ENCODE data around the gene CFD.
"Not testable (repeated sequence)": the region's sequence is repeated elsewhere in the genome, so short reads cannot be mapped to it uniquely, and the experiment has no call there.

CFD gene

DNA sequence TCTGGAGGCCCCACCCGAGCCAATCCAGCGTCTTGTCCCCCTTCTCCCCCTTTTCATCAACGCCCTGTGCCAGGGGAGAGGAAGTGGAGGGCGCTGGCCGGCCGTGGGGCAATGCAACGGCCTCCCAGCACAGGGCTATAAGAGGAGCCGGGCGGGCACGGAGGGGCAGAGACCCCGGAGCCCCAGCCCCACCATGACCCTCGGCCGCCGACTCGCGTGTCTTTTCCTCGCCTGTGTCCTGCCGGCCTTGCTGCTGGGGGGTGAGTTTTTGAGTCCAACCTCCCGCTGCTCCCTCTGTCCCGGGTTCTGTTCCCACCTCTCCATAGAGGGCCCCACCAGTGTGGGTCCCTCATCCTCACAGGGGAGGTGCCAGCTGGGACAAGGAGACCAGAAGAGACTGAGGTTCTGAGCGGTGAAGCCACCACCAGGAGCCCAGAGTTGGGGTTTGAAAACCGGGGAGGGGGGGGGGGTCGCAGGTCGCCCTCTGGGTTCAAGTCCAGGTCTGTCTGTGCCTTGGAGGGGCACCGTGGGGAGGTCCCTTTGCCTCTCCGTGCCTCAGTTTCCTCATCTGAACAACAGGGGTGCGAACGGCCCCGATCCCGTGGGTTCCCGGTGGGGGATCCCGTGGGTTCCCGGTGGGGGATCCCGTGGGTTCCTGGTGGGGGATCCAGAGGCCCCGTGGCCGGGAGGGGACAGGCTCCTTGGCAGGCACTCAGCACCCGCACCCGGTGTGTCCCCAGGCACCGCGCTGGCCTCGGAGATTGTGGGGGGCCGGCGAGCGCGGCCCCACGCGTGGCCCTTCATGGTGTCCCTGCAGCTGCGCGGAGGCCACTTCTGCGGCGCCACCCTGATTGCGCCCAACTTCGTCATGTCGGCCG lies 7.1 kb upstream of the CFD start, which contains the start of gene ELANE:
TSS of gene ELANE (plus strand) at position 168 of the 878 bp plus-strand sequence. CDS start at position 194, 26 bp downstream.
- no peak within 1 kb of the TSS for H3K4me3 ChIP-seq (ENCODE audit: low read depth, low read length)

DNA sequence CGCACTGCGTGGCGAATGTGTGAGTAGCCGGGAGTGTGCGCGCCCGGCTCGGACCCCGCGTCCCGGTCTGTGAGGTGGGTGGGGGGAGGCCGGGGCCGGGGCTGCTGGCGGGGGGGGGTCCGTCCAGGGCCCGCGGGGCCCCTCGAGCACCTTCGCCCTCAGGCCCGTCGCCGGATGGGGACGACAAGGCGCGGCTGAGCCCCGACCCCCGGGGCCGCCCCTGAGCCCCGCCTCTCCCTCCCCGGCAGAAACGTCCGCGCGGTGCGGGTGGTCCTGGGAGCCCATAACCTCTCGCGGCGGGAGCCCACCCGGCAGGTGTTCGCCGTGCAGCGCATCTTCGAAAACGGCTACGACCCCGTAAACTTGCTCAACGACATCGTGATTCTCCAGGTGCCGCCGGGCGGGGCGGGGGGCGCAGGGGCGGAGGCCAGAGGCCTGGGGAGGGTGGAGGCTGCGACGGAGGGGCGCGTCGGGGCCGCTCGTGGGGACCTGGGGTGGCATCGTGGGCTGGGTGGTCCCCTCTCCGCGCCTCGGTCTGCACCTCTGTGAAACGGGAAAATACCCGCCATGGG lies 6.4 kb upstream of the CFD start:
- no peak overlapping the region for H3K4me3 ChIP-seq (ENCODE audit: low read depth, low read length)

DNA sequence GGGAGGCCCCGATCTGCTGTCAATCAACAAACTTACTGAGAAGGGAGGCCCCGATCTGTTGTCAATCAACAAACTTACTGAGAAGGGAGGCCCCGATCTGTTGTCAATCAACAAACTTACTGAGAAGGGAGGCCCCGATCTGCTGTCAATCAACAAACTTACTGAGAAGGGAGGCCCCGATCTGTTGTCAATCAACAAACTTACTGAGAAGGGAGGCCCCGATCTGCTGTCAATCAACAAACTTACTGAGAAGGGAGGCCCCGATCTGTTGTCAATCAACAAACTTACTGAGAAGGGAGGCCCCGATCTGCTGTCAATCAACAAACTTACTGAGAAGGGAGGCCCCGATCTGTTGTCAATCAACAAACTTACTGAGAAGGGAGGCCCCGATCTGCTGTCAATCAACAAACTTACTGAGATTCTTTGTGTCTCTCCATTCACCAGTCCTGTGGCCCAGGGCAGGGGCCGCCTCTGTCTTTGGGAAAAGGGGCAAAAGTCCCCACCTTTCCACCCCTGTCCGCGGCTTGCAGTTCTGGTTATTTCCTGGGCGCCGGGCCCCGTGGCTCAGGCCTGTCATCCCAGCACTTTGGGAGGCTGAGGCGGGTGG lies 5.7 kb upstream of the CFD start:
- H3K4me3 ChIP-seq (ENCODE audit: low read depth, low read length): not testable (repeated sequence)

DNA sequence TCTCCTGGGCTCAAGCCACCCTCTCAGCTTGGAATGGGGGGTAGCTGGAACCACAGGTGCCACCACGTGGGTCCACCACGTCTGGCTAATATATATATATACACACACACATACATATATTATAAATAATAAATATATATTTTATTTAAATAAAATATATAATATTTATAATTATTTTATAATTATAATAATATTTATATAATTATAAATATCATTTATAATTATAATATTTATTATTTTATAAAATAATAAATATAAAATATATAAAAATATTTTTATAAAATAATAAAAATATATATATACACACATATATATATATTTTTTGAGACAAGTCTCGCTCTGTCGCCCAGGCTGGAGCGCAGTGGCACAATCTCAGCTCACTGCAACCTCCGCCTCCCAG lies 4.9 kb upstream of the CFD start:
- H3K4me3 ChIP-seq (ENCODE audit: low read depth, low read length): no peak overlapping the region

DNA sequence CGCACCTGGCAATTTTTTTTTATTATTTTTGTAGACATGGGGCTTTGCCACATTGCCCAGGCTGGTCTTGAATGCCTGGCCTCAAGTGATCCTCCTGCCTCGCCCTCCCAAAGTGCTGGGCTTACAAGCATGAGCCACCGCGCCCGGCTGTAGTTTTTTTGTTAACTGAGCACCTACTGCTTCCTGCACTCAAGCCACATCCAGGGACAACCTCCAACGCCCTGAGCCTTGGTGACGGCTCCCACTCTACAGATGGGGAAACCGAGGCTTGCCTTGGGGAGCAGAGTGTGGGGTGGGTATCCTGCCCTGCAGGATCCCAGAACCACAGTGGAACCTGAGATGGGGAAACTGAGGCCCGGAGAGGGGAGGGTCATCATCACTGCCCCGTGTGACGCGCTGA lies 4.3 kb upstream of the CFD start:
- H3K4me3 ChIP-seq (ENCODE audit: low read depth, low read length): no peak overlapping the region

DNA sequence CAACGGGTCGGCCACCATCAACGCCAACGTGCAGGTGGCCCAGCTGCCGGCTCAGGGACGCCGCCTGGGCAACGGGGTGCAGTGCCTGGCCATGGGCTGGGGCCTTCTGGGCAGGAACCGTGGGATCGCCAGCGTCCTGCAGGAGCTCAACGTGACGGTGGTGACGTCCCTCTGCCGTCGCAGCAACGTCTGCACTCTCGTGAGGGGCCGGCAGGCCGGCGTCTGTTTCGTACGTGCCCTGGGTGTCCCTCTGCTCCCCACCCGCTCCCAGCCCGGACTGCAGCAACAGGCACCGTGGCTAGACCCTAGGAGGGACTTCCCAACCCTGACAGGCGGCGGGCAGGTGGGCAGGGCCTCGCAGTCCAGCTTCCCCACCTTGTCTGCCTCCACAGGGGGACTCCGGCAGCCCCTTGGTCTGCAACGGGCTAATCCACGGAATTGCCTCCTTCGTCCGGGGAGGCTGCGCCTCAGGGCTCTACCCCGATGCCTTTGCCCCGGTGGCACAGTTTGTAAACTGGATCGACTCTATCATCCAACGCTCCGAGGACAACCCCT lies 3.8 kb upstream of the CFD start:
- H3K4me3 ChIP-seq (ENCODE audit: low read depth, low read length): no peak overlapping the region

DNA sequence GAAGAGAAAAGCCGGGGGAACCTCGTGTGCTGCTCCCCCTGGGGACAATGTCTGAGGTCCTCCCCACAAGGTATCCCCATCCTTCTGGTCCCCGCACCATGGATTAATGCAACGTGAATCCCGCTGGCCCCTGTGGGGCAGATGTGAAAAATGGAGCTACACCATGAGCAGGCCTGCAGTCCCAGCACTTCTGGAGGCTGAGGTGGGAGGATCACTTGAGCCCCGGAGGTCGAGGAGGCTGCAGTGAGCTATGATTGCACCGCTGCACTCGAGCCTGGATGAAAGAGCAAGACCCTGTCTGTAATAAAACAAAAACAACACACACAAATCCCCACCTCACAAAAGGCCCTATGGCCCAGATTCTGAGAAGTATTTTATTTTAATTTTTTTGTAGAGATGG lies 1.2 kb upstream of the CFD start:
- no peak overlapping the region for H3K4me3 ChIP-seq (ENCODE audit: low read depth, low read length)

DNA sequence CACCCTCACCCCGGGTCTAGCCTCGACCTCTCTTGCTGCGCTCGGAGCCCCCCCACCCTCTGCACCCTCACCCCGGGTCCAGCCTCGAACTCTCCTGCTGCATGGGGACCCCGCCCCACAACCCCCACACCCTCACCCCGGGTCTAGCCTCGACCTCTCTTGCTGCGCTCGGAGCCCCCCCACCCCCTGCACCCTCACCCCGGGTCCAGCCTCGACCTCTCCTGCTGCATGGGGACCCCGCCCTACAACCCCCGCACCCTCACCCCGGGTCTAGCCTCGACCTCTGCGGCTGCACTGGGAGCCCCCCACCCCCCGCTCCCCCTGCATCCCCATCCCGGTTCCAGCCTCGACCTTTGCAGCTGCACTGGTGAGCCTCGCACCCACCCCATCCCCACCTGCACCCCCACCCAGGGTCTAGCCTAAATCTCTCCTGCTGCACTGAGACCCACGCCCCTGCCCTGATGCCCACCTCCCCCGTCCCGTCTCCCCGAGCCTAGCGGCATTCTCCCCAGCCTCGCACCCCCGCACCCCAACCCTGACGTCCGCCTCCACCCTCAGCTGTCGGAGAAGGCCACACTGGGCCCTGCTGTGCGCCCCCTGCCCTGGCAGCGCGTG lies 1.8 kb downstream of the CFD start:
- H3K4me3 ChIP-seq (ENCODE audit: low read depth, low read length): no peak overlapping the region

DNA sequence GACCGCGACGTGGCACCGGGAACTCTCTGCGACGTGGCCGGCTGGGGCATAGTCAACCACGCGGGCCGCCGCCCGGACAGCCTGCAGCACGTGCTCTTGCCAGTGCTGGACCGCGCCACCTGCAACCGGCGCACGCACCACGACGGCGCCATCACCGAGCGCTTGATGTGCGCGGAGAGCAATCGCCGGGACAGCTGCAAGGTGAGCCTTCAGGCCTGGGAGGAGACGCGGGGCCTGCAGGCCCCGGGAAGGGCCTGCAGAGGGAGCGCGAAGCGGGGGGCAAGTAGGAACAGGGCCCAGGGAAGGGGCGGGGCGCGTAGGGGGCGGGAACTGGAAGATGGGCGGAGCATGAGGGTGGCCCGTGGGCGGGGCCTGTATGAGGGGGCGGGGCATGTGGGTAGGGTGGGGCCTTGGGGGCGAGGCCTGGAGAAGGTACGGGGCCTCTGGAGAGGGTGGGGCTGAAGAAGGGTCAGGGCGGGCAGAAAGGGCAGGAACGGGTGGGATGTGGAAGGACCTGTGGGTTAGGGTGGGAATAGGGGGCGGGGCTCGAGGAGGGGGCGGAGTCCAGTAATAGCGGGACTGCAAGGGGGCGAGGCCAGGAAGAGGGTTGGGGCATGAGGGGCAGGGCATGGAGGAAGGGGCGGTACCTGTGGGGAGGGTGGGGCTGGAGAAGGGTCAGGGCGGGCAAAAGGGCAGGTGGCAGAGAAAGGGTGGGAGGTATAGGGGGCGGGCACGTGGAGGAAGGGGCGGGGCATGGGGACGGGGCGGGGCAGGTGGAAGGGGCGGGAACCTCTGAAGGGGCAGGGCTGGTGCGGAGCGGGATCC lies 2.5 kb downstream of the CFD start:
- no peak overlapping the region for H3K4me3 ChIP-seq (ENCODE audit: low read depth, low read length)

DNA sequence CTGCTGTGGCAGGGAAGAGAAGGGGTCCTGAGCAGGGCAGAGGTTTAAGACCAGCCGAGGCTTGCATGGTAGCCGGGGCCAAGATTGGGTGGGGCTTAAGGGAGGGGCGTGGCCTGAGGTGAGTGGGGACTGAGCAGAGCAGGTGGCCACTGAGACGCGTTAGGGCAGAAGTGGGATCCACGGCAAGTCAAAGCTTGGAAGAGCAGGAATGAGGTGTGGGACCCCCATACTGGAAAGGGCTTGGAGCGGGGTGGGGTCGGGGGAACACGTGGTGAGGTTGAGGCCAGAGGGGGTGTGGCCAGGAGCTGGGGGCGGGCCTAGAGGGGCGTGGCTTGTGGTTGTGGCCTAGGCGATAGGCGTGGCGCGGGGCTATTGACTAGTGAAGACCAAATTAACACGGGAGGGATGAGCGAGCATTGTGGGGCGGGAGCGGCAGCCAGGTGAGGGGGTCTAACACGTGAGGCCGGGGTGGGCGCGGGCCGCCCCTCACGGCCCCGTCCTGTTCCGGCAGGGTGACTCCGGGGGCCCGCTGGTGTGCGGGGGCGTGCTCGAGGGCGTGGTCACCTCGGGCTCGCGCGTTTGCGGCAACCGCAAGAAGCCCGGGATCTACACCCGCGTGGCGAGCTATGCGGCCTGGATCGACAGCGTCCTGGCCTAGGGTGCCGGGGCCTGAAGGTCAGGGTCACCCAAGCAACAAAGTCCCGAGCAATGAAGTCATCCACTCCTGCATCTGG lies 3.3 kb downstream of the CFD start:
- H3K4me3 ChIP-seq (ENCODE audit: low read depth, low read length): no peak overlapping the region

DNA sequence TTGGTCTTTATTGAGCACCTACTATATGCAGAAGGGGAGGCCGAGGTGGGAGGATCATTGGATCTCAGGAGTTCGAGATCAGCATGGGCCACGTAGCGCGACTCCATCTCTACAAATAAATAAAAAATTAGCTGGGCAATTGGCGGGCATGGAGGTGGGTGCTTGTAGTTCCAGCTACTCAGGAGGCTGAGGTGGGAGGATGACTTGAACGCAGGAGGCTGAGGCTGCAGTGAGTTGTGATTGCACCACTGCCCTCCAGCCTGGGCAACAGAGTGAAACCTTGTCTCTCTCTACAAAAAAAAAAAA lies 3.8 kb downstream of the CFD start:
- no peak overlapping the region for H3K4me3 ChIP-seq (ENCODE audit: low read depth, low read length)

DNA sequence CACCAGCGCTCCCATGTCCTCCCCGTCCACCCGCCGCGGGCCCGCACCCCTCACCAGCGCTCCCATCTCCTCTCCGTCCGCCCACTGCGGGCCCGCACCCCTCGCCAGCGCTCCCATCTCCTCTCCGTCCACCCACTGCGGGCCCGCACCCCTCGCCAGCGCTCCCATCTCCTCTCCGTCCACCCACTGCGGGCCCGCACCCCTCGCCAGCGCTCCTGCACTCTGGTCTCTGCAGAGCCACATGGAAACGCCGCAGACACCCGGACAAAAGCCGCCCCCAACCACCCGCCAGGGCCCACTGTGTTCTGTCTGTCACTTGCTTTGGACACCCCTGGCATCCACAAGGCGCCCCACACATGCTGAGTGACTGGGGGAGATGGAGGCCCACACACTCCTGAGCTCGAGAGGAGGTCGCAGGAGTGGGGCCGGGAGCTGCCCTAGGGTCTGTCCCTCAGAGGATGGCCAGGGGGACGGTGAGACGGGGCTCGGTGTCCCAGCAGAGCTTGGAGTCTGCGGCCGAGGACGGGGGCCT lies 7.4 kb downstream of the CFD start:
- H3K4me3 ChIP-seq (ENCODE audit: low read depth, low read length): no peak overlapping the region

DNA sequence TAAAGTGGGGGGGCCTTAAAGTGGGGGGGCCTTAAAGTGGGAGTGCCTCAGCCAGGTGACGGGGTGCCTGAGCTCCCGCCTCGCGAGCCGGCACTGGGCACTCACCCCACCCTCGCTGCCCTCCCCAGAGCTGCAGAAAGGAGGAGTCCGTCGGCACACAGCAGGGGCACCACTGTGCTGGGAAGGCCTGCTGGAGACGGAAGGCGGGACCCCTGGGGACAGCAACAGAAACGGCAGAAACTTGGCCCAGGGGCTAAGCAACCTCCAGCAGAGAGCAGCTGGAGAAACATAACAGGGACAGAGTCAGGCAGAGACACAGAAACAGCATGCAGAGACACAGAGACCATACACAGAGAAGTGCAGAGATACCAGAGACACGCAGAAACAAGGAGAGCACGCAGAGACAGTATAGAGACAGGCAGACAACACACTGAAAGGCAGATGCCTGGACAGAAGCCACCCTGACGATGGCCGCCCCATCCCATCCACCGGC lies 7.9 kb downstream of the CFD start:
- H3K4me3 ChIP-seq (ENCODE audit: low read depth, low read length): no peak overlapping the region

DNA sequence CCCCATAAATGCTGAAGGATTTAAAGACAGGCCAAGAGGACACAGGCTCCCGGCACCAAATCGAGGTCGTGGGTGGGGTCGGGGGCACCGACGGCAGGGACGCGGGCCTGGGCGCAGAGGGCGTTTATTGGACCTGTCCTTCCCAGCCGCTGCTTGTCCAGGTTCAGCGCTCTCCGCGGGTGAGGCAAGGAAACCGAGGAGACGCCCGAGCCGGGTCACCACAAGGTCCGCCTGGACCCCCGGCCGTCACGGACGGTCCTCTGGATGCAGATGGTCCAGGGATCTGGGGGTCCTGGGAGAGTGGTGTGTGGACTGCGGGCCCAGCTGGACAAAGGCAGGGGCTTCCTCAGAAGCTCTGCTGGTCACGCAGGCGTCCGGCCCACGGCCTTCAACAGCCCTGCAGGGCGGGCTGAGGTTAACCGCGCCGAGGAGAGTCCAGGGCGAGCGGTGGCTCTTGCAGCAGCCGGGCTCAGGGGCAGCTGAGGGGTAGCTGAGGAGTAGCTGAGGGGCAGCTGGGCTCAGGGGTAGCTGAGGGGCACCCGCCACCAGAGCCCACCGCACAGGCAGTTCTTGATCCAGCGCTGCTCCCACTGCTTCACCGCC lies 8.5 kb downstream of the CFD start:
- no peak overlapping the region for H3K4me3 ChIP-seq (ENCODE audit: low read depth, low read length)

DNA sequence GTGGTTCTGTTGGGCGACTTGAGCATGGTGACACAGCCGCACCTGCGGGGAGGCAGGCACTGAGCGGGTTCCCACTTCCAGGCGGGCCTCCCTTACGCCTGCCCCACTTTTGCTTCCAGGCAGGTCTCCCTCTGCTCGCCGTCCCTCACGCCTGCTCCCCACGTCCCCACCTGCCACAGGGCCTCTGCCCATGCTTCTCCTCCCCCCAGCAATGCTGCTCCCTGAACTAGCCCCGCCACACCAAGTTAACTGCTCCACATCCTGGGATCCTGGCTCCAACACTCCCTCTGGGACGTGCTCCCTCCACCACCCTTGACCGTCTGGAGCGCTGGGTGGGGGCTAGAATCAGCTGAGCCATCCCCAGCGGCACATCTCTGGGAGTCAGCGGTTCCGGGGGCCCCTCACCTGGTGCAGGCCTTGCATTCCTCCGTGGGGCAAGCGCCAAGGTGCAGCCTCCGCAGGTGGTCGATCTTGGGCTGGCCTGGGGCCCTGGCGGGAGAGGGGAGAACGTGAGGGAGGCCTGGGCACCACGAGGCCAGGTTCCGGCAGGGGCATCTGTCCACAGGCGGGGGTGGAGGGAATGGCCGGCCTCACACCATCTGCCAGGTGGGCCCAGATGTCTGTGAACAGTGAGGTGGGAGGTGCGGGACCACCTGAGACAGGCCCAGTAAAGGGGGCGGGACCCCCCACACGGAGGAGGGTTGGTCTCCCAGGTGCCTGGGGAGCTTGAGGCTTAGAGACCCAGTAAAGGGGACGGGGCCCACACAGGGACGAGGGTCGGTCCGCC lies 9.2 kb downstream of the CFD start:
- no peak overlapping the region for H3K4me3 ChIP-seq (ENCODE audit: low read depth, low read length)

DNA sequence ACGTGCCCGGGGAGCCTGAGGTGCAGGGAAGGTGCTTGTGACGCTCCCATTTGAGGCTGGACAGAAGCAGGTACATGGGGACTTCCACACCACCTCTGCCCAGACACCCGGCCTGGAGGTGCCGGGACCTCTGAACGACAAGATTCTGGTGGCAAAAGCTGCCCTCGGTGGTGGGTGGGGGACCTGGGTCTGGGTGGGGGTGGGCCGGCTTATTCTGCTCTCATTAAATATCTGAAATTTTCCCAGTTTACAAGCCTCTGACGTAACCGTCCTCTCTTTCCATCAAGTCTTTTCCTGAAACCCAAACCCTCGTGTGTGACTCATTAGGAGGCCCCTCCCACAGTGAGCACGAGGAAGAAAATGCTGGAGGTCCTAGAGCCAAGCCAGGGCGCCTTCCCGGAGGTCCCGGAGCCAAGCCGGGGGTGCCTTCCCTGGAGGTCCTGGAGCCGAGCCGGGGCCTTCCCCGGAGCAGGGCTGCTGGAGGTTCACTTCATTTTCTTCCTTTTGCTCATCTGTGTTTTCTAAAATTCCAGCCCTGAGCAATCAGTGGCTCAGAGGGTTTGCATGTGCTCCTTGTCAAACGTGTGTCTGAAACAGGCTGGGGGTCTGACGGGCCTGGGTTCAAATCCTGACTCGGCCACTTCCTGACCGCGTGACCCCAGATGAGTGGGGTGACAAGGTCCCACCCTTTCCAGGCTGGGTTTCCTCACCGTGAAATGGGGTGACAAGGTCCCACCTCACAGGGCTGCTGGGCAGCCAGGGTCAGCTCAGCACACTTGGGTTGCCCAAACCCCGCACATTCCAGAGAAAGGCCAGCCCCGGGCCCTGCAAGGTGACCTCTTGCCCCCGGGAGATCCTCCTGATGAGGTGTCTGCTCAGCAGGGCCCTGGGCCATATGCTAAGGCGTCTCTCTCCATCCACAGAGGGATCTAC lies 10.0 kb downstream of the CFD start:
- H3K4me3 ChIP-seq (ENCODE audit: low read depth, low read length): no peak overlapping the region

DNA sequence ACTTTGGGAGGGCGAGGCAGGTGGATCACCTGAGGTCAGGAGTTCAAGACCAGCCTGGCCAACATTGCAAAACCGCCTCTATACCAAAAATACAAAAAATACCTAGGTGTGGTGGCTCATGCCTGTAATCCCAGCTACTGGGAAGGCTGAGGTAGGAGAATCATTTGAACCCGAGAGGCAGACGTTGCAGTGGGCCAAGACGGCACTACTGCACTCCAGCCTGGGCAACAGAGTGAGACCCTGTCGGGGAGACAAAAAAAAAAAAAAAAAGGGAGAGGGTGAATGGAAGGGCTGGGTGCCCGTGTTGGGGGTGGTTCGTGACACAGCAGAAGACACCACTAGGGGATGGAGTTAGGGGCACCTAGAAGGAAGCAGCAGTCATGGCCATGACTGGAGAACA lies 10.8 kb downstream of the CFD start:
- no peak overlapping the region for H3K4me3 ChIP-seq (ENCODE audit: low read depth, low read length)

All from iPS-11a (cell line).